HL-60 (cell line): ENCODE data around the gene AFF2.
"Not testable (repeated sequence)": the region's sequence is repeated elsewhere in the genome, so short reads cannot be mapped to it uniquely, and the experiment has no call there.

Source experiments
- DNase-seq, 2 experiments: peaks; one replicate each; pipeline ENCODE4 v3.0.0-alpha.2; 2010 to 2020; ENCODE audit warnings: low read depth in 1 of 2, low spot score in 1 of 2
- H3K27ac ChIP-seq: fragments of 250-450 bp; sonication (Bioruptor Pico); replicated peaks from 2 replicates; pipeline ENCODE4 v1.5.1; 2020; ENCODE audit warnings: mild to moderate bottlenecking, moderate library complexity
- H3K27me3 ChIP-seq: fragments of 250-450 bp; sonication (Bioruptor Pico); 2 replicates; pipeline ENCODE4 v1.5.1; 2021; ENCODE audit warnings: mild to moderate bottlenecking, moderate library complexity; ENCODE audit not compliant: insufficient read depth, poor library complexity, severe bottlenecking
- H3K4me3 ChIP-seq: replicated peaks from 2 replicates; pipeline ENCODE4 v1.5.1; 2011; ENCODE audit warnings: mild to moderate bottlenecking, control low read depth, low read length; ENCODE audit not compliant: insufficient read depth
- GABPA ChIP-seq: IDR thresholded peaks from 2 replicates; pipeline ENCODE4 v1.6.1; 2012; ENCODE audit warnings: low read depth
- POLR2AphosphoS5 ChIP-seq: IDR thresholded peaks from 2 replicates; pipeline ENCODE4 v1.6.1; 2012; ENCODE audit warnings: low read depth
- SPI1 ChIP-seq: IDR thresholded peaks from 2 replicates; pipeline ENCODE4 v1.6.1; 2012; ENCODE audit warnings: low read depth, mild to moderate bottlenecking, borderline replicate concordance
- TF ChIP-seq, protein P1 (sequence below): IDR thresholded peaks from 2 replicates; pipeline ENCODE4 v1.6.1; 2012; ENCODE audit warnings: low read depth; ENCODE audit not compliant: insufficient replicate concordance
- TF ChIP-seq, protein P2 (sequence below): IDR thresholded peaks from one replicate; pipeline ENCODE4 v1.5.1; 2011; ENCODE audit warnings: low read length, control low read depth, inconsistent platforms; ENCODE audit not compliant: insufficient read depth

AFF2 gene

DNA sequence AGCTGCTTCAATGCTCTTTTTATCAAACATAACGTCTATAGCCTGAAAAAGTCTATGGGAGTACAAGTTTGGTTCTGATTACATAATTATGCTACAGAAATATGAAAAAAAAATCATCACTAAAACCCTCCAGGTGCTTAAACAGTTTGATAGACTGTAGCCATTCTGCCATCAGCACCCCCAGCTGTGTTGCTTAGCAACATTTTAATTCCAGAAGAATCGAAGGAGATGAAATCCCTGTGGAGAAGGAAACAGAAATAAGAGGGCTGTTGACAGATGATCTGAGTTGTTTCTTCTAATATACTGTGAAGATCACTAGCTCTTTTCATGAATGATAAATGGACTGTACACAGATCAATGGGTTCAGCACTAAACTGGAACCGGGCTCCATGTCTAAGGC, 402.8 kb downstream of the AFF2 start:
- H3K27ac ChIP-seq: no peak overlapping the region
- no peaks in the 10 kb centered on the region for H3K27me3 ChIP-seq
- TF ChIP-seq POLR2AphosphoS5: no peak
- TF ChIP-seq GABPA: no peak
- TF ChIP-seq, protein P1, sequence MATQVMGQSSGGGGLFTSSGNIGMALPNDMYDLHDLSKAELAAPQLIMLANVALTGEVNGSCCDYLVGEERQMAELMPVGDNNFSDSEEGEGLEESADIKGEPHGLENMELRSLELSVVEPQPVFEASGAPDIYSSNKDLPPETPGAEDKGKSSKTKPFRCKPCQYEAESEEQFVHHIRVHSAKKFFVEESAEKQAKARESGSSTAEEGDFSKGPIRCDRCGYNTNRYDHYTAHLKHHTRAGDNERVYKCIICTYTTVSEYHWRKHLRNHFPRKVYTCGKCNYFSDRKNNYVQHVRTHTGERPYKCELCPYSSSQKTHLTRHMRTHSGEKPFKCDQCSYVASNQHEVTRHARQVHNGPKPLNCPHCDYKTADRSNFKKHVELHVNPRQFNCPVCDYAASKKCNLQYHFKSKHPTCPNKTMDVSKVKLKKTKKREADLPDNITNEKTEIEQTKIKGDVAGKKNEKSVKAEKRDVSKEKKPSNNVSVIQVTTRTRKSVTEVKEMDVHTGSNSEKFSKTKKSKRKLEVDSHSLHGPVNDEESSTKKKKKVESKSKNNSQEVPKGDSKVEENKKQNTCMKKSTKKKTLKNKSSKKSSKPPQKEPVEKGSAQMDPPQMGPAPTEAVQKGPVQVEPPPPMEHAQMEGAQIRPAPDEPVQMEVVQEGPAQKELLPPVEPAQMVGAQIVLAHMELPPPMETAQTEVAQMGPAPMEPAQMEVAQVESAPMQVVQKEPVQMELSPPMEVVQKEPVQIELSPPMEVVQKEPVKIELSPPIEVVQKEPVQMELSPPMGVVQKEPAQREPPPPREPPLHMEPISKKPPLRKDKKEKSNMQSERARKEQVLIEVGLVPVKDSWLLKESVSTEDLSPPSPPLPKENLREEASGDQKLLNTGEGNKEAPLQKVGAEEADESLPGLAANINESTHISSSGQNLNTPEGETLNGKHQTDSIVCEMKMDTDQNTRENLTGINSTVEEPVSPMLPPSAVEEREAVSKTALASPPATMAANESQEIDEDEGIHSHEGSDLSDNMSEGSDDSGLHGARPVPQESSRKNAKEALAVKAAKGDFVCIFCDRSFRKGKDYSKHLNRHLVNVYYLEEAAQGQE: no peak
- TF ChIP-seq SPI1: no peak
- TF ChIP-seq, protein P2, sequence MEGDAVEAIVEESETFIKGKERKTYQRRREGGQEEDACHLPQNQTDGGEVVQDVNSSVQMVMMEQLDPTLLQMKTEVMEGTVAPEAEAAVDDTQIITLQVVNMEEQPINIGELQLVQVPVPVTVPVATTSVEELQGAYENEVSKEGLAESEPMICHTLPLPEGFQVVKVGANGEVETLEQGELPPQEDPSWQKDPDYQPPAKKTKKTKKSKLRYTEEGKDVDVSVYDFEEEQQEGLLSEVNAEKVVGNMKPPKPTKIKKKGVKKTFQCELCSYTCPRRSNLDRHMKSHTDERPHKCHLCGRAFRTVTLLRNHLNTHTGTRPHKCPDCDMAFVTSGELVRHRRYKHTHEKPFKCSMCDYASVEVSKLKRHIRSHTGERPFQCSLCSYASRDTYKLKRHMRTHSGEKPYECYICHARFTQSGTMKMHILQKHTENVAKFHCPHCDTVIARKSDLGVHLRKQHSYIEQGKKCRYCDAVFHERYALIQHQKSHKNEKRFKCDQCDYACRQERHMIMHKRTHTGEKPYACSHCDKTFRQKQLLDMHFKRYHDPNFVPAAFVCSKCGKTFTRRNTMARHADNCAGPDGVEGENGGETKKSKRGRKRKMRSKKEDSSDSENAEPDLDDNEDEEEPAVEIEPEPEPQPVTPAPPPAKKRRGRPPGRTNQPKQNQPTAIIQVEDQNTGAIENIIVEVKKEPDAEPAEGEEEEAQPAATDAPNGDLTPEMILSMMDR: no peak
- DNase-seq: no peak
- no peak overlapping the region for H3K4me3 ChIP-seq

DNA sequence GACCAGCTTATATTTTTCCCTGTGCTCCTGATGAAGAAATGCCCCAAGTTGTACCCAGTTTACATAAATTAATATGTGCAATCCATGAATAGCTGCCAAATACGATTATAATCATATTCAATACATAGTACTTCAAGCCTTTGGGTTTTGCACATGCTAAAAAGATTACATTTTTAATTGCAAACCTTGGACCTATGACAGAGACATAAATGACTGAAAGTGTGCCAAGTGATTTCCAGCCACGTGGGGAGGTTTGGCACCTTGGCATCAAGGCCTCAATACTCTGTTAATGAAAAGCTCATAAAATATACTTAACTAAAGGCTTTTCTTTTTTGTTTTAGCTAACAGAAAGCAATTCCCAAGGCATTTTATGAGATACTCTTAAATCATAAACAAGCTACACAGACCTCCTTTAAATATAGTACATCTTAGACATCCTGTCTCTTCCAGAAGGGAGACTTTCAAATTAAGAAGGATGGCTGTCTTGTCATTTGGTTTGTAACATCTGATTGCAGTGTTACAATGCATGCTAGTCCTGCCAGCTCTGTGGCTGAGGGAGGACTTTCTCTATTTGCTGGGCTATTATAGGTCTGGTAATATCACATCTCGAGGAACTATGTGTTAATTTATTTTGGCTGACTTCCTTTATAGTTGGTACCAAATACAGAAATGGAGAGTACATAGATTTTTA, 404.1 kb downstream of the AFF2 start:
- no peaks in the 10 kb centered on the region for H3K27me3 ChIP-seq
- no peak for DNase-seq

DNA sequence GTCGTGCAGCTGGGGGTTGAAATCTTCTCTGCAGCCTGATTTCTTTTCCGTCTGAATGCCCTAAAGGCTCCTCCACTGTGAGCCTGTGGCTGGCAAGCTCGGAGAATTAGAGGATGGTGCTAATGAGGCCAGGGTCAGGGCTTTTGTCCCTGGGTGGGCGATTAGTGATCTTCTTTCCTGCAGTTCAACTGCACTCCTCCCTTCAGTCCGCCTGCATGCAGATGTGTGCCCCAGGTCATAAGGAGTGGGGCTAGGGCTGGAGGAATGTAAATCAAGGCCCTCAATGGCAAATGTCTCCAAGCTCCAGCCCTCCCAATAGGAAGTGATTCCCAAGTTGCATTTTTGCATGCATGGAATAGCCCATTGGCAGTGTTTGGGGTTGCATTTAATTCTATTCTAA, 405.0 kb downstream of the AFF2 start:
- DNase-seq: no peak
- TF ChIP-seq POLR2AphosphoS5: no peak
- TF ChIP-seq GABPA: no peak
- no peak for TF ChIP-seq SPI1
- TF ChIP-seq, protein P2: no peak
- TF ChIP-seq, protein P1: no peak

More for the DNA sequence above, 404.1 kb downstream of the AFF2 start:
- no peak for TF ChIP-seq GABPA
- TF ChIP-seq, protein P2: no peak
- TF ChIP-seq POLR2AphosphoS5: no peak
- no peak for TF ChIP-seq SPI1
- TF ChIP-seq, protein P1: no peak
- Histone ChIP-seq H3K4me3 (no peak overlapping the region), H3K27ac (no peak overlapping the region)

DNA sequence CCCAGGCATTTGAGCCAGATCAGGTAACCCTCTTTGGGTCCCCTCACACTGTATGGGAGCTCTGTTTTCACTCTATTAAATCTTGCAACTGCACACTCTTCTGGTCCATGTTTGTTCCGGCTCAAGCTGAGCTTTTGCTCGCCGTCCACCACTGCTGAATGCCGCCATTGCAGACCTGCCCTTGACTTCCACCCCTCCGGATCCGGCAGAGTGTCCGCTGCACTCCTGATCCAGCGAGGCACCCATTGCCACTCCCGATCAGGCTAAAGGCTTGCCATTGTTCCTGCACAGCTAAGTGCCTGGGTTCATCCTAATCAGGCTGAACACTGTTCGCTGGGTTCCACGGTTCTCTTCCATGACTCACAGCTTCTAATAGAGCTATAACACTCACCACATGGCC, 406.2 kb downstream of the AFF2 start:
- H3K27ac ChIP-seq, DNase-seq, H3K27me3 ChIP-seq, H3K4me3 ChIP-seq: not testable (repeated sequence)

More for the DNA sequence above, 405.0 kb downstream of the AFF2 start:
- Histone ChIP-seq H3K27ac (no peak overlapping the region), H3K4me3 (no peak overlapping the region), H3K27me3 (no peaks in the 10 kb centered on the region)
